KBM-7 (cell line): ENCODE data around the gene MED13L.

ENCODE experiments used
- DNase-seq: peaks from one replicate; pipeline ENCODE4 v3.0.0-alpha.2; 2015
- in situ Hi-C: fragments of 300-500 bp; cut with MboI; formaldehyde crosslinking; loops from 2 replicates; pipeline ENCODE4 v1.14.3; 2020; ENCODE audit warnings: low sequenced_read_pairs, low pct_unique_long_range_greater_than_20kb, mixed read lengths

The MED13L gene

DNA sequence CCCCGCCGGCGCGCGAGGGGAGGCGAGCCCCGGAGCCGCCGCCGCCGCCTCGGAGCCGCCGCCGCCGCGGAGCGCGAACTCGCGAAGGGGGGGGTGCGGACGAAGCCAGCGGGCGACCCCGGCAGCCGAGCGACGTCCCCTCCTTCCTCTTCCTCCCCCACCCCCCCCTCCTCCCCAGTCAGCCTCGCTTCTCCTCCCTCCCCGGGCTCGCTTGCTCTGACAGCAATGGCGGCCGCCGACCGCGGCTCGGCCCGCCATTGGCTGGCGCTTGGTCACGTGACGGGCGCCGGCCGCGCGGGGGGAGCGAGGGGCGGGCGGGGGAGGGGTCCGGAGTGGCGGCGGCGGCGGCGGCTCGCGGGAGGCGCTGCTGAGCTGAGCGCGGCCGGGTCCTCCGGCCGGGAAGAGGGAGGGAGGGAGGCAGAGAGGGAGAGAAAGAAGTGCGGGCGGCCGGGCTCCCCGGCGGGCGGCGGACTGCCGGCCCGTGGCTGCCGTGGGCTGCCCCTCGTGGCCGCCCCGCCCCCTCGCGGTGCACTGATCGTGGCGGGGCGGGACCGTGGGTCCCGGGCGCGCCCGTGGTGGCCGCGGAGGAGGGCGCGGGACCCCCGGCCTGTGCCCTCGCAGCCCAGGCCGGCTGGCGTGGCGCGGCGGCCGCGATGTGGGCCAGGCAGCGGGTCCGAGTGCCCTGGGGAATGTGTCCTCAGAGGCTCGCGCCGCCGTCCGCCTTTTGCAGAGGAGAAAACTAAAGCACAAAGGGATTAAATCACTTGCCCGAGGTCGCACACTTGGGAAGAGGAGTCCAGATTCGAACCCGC is at the start of gene MED13L:
Gene MED13L (minus strand): TSS at position 227 of the 812 bp plus-strand sequence. CDS start 562 bp downstream, outside the sequence.
- in situ Hi-C loops: no loop called here
- DNase-seq: peak; percentile 76

- in situ Hi-C loops: no loop called here
- DNase-seq: peak; percentile 81
These were observed 47.8 kb upstream of the MED13L start for GRCh38 chr12:116325336-116325664.

GRCh38 chr12:116324654-116325335 is 47.3 kb upstream of the MED13L start:
- DNase-seq: peak; percentile 51

DNA sequence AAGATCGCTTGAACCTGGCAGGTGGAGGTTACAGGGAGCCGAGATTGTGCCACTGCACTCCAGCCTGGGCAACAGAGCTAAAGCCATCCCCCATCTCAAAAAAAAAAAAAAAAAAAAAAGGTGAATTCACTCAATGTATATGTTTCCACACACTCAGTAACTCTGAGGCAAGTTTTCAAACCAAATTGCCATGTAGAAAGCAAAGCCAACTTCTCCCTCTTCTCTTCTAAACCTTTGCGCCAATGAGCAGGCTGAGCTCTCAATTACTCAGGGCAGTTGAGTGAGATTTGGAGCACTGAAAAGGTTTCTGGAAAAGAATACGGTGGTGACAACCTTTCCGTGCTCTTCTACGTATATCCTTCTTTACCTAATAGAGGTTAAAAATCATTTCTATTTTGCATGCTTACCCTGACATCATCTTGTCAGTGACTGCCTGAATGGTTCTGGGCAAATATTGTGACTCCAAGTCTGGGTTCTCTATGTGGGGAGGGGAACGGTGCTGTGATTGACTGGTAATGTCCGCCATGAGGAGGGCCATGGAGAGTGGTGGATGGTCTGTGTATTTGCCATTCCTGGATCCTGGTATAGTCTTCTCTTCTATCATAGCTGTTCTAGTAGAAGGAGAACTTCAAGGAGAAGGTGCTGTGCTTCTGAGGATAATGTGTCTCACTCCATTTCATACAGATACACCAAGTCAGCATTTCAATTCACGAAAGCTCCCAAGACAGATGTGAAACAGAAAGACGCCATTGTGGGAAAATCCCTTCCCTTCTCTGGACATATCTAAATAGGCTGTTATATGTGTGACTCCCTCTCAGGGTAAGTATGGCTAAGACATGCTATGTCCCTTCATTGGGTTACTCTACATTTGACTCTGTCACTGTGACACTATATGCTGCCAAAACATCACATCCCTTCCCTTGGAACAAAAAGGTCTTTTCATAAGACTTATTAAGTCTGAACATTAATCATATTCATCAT is 46.2 kb upstream of the MED13L start:
- no peak for DNase-seq
- in situ Hi-C loops: no loop called here

More at GRCh38 chr12:116324654-116325335, 47.3 kb upstream of the MED13L start:
- in situ Hi-C loops: no loop called here

DNA sequence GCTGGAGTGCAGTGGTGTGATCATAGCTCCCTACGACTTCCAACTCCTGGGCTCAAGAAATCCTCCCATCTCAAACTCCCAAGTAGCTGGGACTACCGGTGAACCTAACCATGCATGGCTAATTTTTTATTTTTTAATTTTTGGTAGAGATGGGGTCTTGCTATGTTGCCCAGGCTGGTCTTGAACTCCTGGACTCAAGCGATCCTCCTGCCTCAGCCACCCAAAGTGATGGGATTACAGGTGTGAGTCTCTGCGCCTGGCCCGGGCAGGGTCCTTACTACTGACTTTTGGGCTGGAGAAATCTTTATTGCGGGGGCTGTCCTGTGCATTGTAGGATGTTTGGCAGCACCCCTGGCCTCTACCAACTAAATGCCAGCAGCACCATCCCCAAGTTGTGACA is 44.4 kb upstream of the MED13L start:
- in situ Hi-C loops: no loop called here
- no peak for DNase-seq

DNA sequence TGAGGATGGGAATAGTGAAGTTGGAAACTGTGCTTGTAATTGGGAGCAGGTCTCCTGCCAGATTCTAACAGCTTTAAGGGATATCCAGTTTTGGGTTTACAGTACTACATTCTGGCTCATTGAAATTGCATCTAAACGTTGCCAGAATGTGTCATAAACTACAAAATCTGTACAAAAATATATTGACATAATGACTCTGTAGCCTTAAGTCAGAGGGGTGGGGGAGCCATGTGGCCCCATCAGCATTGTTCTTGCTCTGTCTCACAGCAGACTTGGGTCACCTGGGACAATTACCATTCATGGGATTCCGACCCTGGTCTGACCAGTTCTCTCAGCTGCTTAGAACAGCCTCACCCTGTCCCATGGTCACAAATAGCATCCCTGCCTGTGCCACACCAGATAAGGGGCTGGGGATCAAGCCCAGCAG is 43.3 kb upstream of the MED13L start:
- in situ Hi-C loops: no loop called here
- no peak for DNase-seq

- peak; percentile 96 for DNase-seq
These were observed 42.6 kb upstream of the MED13L start for GRCh38 chr12:116319898-116320621.

GRCh38 chr12:116319233-116319897 is 41.9 kb upstream of the MED13L start:
- DNase-seq: peak; percentile 71
- in situ Hi-C loops: no loop called here

More at GRCh38 chr12:116319898-116320621, 42.6 kb upstream of the MED13L start:
- in situ Hi-C loops: no loop called here

DNA sequence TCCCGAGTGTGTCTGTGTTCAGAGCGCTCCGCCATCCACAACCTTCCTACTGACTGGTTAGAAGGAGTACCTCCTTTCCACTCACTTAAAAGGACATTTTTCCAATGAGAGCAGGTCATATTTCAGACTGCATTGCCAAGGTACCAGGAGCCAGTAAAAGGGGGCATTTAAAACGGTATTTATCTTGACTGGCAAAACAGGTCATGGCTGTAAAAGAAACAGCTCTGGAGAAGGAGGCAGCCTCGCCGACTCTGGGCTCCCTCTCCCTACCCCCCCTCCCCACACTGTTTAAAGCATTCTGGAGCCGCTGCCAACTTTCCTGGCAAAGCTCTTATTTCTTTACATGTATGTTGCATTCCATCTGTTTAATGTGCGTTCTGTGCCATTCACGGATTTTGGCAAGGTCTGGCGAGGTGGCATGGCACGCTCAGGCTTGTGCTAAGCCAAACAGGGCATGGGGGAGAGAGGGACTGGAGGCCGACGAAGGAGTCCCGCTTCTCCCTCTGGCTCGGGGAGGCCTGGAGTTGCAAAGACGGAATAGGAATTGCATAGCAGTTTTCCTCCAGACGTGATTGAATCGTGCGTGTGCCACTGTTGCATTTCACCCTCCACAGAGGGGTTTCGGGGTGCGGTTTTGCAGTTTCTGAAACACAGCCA is 41.2 kb upstream of the MED13L start:
- in situ Hi-C loops: no loop called here

GRCh38 chr12:116317986-116318575 is 40.6 kb upstream of the MED13L start:
- DNase-seq: no peak
- in situ Hi-C loops: no loop called here

More for the DNA sequence above, 41.2 kb upstream of the MED13L start:
- no peak for DNase-seq

DNA sequence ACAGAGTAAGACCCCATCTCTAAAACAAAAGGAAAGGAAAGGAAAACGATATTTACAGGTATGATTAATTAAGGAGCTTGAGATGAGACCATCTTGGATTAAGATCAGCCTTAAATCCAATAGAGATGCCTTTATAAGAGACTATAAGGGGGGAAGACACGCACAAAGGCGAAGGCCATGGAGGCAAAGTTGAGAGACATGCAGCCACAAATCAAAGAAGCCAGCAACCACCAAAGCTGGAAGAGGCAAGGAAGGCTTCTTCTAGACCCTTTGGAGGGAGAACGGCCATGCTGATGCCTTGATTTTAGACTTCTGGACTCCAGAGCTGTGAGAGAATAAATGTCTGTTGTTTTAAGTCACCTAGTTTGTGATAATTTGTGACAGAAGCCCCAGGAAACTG is 39.6 kb upstream of the MED13L start:
- no peak for DNase-seq
- in situ Hi-C loops: no loop called here

GRCh38 chr12:116314477-116314876 is 37.0 kb upstream of the MED13L start:
- in situ Hi-C loops: no loop called here
- peak; percentile 85 for DNase-seq

- DNase-seq: no peak
- in situ Hi-C loops: no loop called here
These were observed 35.9 kb upstream of the MED13L start for GRCh38 chr12:116313194-116313927.

DNA sequence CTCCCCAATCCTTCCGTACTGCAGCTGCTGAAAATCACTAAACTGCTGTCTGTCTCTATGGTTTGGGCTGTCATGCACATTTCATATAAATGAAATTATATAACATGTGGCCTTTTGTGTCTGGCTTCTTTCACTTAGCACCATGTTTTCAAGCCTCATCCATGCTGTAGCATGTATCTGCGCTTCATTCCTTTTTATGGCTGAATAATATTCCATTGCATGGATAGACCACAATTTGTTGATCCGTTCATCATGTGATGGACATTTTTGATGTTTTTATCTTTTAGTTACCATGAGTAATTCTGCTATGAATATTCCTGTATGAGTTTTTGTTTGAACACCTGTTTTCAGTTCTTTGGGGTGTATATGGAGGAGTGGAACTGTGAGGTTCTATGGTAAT is 32.6 kb upstream of the MED13L start:
- in situ Hi-C loops: no loop called here
- no peak for DNase-seq

- in situ Hi-C loops: no loop called here
- DNase-seq: no peak
These were observed 31.9 kb upstream of the MED13L start for GRCh38 chr12:116309343-116309742.

- no peak for DNase-seq
- in situ Hi-C loops: no loop called here
These were observed 31.2 kb upstream of the MED13L start for GRCh38 chr12:116308647-116309046.

DNA sequence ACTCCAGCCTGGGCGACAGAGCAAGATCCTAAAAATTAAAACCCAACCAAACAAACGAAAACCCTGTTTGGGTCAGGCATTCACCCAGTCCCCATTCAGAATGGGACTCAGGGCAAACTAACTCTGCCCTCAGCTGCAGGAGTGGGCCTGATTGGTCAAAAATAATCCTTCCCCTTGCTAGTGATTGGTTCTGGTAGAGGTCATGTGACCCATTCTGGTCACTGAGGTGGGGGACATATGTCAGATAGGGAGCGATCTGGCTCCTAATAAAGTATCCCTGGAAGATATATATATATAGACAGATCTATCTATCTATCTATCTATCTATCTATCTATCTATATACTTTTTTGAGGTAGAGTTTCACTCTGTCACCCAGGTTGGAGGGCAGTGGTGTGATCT is 29.5 kb upstream of the MED13L start:
- DNase-seq: no peak
- in situ Hi-C loops: no loop called here
